Hematopoietic multipotent progenitor cell treated with erythropoietin and hydrocortisone succinate and interleukin-3 and kit ligand, for 8 days (in vitro differentiated cells): ENCODE data around the gene DPY19L3.
"Not testable (repeated sequence)": the region's sequence is repeated elsewhere in the genome, so short reads cannot be mapped to it uniquely, and the experiment has no call there.

ENCODE experiments used
- DNase-seq: peaks from one replicate; pipeline ENCODE4 v3.0.0-alpha.2; 2015

The DPY19L3 gene

GRCh38 chr19:32405431-32406160, at the start of gene DPY19L3:
TSS of gene DPY19L3 (plus strand) at chr19:32405770. CDS start at chr19:32408254, 2,484 bp downstream.
- DNase-seq = peak; percentile 92

GRCh38 chr19:32357720-32358119, 47.9 kb upstream of the DPY19L3 start:
- no peak for DNase-seq

GRCh38 chr19:32358321-32358720, 47.2 kb upstream of the DPY19L3 start:
- no peak for DNase-seq

- no peak for DNase-seq
These were observed 46.0 kb upstream of the DPY19L3 start for GRCh38 chr19:32359581-32359980.

- DNase-seq = no peak
These were observed 43.8 kb upstream of the DPY19L3 start for GRCh38 chr19:32361574-32362317.

GRCh38 chr19:32362318-32362691, 43.3 kb upstream of the DPY19L3 start:
- no peak for DNase-seq

- no peak for DNase-seq
These were observed 42.4 kb upstream of the DPY19L3 start for GRCh38 chr19:32363175-32363574.

- no peak for DNase-seq
These were observed 41.9 kb upstream of the DPY19L3 start for GRCh38 chr19:32363632-32364031.

- no peak for DNase-seq
These were observed 41.5 kb upstream of the DPY19L3 start for GRCh38 chr19:32364040-32364439.

- no peak for DNase-seq
These were observed 38.5 kb upstream of the DPY19L3 start for GRCh38 chr19:32367063-32367462.

- DNase-seq = peak; percentile 12
These were observed 37.5 kb upstream of the DPY19L3 start for GRCh38 chr19:32367948-32368536.

GRCh38 chr19:32368787-32369186, 36.8 kb upstream of the DPY19L3 start:
- peak; percentile 72 for DNase-seq

- no peak for DNase-seq
These were observed 32.6 kb upstream of the DPY19L3 start for GRCh38 chr19:32372726-32373517.

- DNase-seq = peak; percentile 31
These were observed 31.8 kb upstream of the DPY19L3 start for GRCh38 chr19:32373585-32374295.

GRCh38 chr19:32374362-32374761, 31.2 kb upstream of the DPY19L3 start:
- DNase-seq = not testable (repeated sequence)

- peak; percentile 17 for DNase-seq
These were observed 28.5 kb upstream of the DPY19L3 start for GRCh38 chr19:32377088-32377487.

- no peak for DNase-seq
These were observed 25.3 kb upstream of the DPY19L3 start for GRCh38 chr19:32380269-32380668.

- no peak for DNase-seq
These were observed 17.7 kb upstream of the DPY19L3 start for GRCh38 chr19:32387701-32388392.

GRCh38 chr19:32388393-32388855, 17.1 kb upstream of the DPY19L3 start:
- no peak for DNase-seq

- DNase-seq = no peak
These were observed 12.7 kb upstream of the DPY19L3 start for GRCh38 chr19:32392901-32393300.

GRCh38 chr19:32396046-32396652, 9.4 kb upstream of the DPY19L3 start:
- no peak for DNase-seq
